K562 (cell line): ENCODE data around the gene SLC8A2. TPM values are rescaled to one million over a fixed set of nuclear protein-coding genes. Genes with fewer than 3 reads are reported as not detected.

Experiments used
- CAMTA2 ChIP-seq: fragments of 250-450 bp; sonication (Bioruptor Pico); conservative IDR thresholded peaks from 2 replicates; pipeline ENCODE4 v1.5.1; 2022
- COPS2 ChIP-seq: fragments of 450-650 bp; conservative IDR thresholded peaks from 2 replicates; pipeline ENCODE4 v1.6.1; 2016; ENCODE audit warnings: mild to moderate bottlenecking, moderate library complexity
- ERF ChIP-seq: fragments of 450-650 bp; formaldehyde crosslinking; IDR thresholded peaks from 2 replicates; pipeline ENCODE4 v1.4.0; 2020; ENCODE audit warnings: mild to moderate bottlenecking, mixed read lengths
- FOXA1 ChIP-seq: fragments of 450-650 bp; IDR thresholded peaks from 2 replicates; pipeline ENCODE4 v1.6.1; 2016; ENCODE audit warnings: mild to moderate bottlenecking, borderline replicate concordance
- FOXO4 ChIP-seq: fragments of 450-650 bp; formaldehyde crosslinking; IDR thresholded peaks from 2 replicates; pipeline ENCODE4 v1.4.0; 2020; ENCODE audit warnings: mild to moderate bottlenecking, moderate library complexity
- GTF2B ChIP-seq: IDR thresholded peaks from 2 replicates; pipeline ENCODE4 v1.6.1; 2011; ENCODE audit not compliant: insufficient read length; ENCODE audit errors: extremely low read depth
- ILF3 ChIP-seq: fragments of 450-650 bp; IDR thresholded peaks from 2 replicates; pipeline ENCODE4 v1.6.1; 2018; ENCODE audit warnings: antibody characterized with exemption, mild to moderate bottlenecking, moderate library complexity, borderline replicate concordance
- KLF13 ChIP-seq: fragments of 450-650 bp; IDR thresholded peaks from 2 replicates; pipeline ENCODE4 v1.6.1; 2016; ENCODE audit warnings: missing genetic modification characterization, low read depth, mild to moderate bottlenecking, missing compliant biosample characterization, moderate library complexity, borderline replicate concordance
- MXI1 ChIP-seq: IDR thresholded peaks from 2 replicates; pipeline ENCODE4 v1.6.1; 2011; ENCODE audit warnings: low read depth, mild to moderate bottlenecking, improper control_type of control experiment, low read length
- POLR2A ChIP-seq: fragments of 450-650 bp; conservative IDR thresholded peaks from 2 replicates; pipeline ENCODE4 v1.6.1; 2016
- RBM39 ChIP-seq: fragments of 200-400 bp; formaldehyde crosslinking; optimal IDR thresholded peaks from 2 replicates; pipeline ENCODE3; 2018; ENCODE audit warnings: low read depth, low read length
- TARDBP ChIP-seq: fragments of 450-650 bp; IDR thresholded peaks from 2 replicates; pipeline ENCODE4 v1.6.1; 2016
- TCF3 ChIP-seq: sonication (generic); formaldehyde crosslinking; IDR thresholded peaks from 2 replicates; pipeline ENCODE4 v1.4.0; 2020; ENCODE audit warnings: mild to moderate bottlenecking, missing genetic modification reagents
- TCF7L2 ChIP-seq: fragments of 150-350 bp; IDR thresholded peaks from 2 replicates; pipeline ENCODE4 v1.6.1; 2016; ENCODE audit warnings: low read depth, mild to moderate bottlenecking, low read length, moderate library complexity
- TEAD2 ChIP-seq: fragments of 450-650 bp; IDR thresholded peaks from 2 replicates; pipeline ENCODE4 v1.6.1; 2016; ENCODE audit warnings: missing genetic modification characterization, control low read depth, missing compliant biosample characterization
- ZBTB40 ChIP-seq, 2 experiments: fragments of 450-650 bp in 1 of 2; sonication (generic) in 1 of 2; formaldehyde crosslinking in 1 of 2; IDR thresholded peaks; 2 replicates each; pipeline versions ENCODE4 v1.7.1 to v1.9.0; 2016 to 2022; ENCODE audit warnings: inconsistent platforms in 1 of 2, mild to moderate bottlenecking in 1 of 2, missing genetic modification reagents in 1 of 2
- ZNF274 ChIP-seq: IDR thresholded peaks from 2 replicates; pipeline ENCODE4 v1.6.1; 2011; ENCODE audit warnings: low read depth, mild to moderate bottlenecking, low read length, moderate library complexity, borderline replicate concordance
- ZNF347 ChIP-seq: fragments of 450-650 bp; formaldehyde crosslinking; IDR thresholded peaks from 2 replicates; pipeline ENCODE4 v1.4.0; 2020; ENCODE audit warnings: low read depth, mild to moderate bottlenecking, moderate library complexity
- polyA plus RNA-seq, 8 experiments: library from polyadenylated mRNA; depleted of rRNA in 4 of 8; stranded (reverse) in 5 of 8; unstranded in 3 of 8; fragments of >200 nt; fragmentation: Nextera tagmentation in 2 of 8; fragmentation: Illumina TruSeq in 1 of 8; extraction: Ambion mirVana in 2 of 8; extraction: Trizol in 1 of 8; gene quantifications; 2 replicates each; pipeline versions ENCODE4 v1.2.1 to v1.2.3, GENCODE V29; 2011 to 2014; ENCODE audit warnings: inconsistent platforms in 1 of 8, missing spikeins in 1 of 8
- total RNA-seq, 7 experiments: library from RNA; depleted of rRNA in 6 of 7; stranded (reverse); fragments of >200 nt in 6 of 7; fragmentation: Illumina TruSeq in 2 of 7; extraction: Trizol in 2 of 7; gene quantifications; 2 replicates each; pipeline versions ENCODE4 v1.2.1 to v1.2.3, GENCODE V29; 2011 to 2021; ENCODE audit warnings: low replicate concordance in 1 of 7

Gene SLC8A2
- total and polyA plus RNA-seq, 9 of the 15 experiments (the other 6 are each of a cell fraction or from before 2014, with no cell fraction given): 0.07 to 0.66 (median 0.24) TPM; not detected in 3

GRCh38 chr19:47497050-47497766 lies 25.5 kb upstream of the SLC8A2 start (continued):
- TF ChIP-seq FOXO4 (CRISPR knock-in tag) (no peak), ERF (CRISPR knock-in tag) (no peak), ILF3 (no peak), POLR2A (no peak; the same call in 1 of the 2 replicates), GTF2B (no peak), ZNF274 (no peak), COPS2 (no peak), CAMTA2 (CRISPR knock-in tag) (no peak), ZNF347 (CRISPR knock-in tag) (no peak), ZBTB40 (IDR thresholded peaks at IDR 0.05) (no peak), ZBTB40 (CRISPR knock-in tag; IDR thresholded peaks at IDR 0.05) (no peak), TEAD2 (tag) (no peak), KLF13 (no peak), RBM39 (no peak), MXI1 (no peak), FOXA1 (no peak), TCF3 (CRISPR knock-in tag) (peak; percentile 96), TCF7L2 (no peak), TARDBP (0 out of 2 replicates have a peak, but pooled peaks have one; percentile 52)
